K562 (cell line): ENCODE data around the gene GPRIN3. TPM values are rescaled to one million over a fixed set of nuclear protein-coding genes. Genes with fewer than 3 reads are reported as not detected.

ENCODE experiments used
- CHD2 ChIP-seq: IDR thresholded peaks from 2 replicates; pipeline ENCODE4 v1.6.1; 2011; ENCODE audit warnings: low read depth, low read length
- polyA plus RNA-seq, 8 experiments: library from polyadenylated mRNA; depleted of rRNA in 4 of 8; stranded (reverse) in 5 of 8; unstranded in 3 of 8; fragments of >200 nt; fragmentation: Nextera tagmentation in 2 of 8; fragmentation: Illumina TruSeq in 1 of 8; extraction: Ambion mirVana in 2 of 8; extraction: Trizol in 1 of 8; gene quantifications; 2 replicates each; pipeline versions ENCODE4 v1.2.1 to v1.2.3, GENCODE V29; 2011 to 2014; ENCODE audit warnings: inconsistent platforms in 1 of 8, missing spikeins in 1 of 8
- total RNA-seq, 7 experiments: library from RNA; depleted of rRNA in 6 of 7; stranded (reverse); fragments of >200 nt in 6 of 7; fragmentation: Illumina TruSeq in 2 of 7; extraction: Trizol in 2 of 7; gene quantifications; 2 replicates each; pipeline versions ENCODE4 v1.2.1 to v1.2.3, GENCODE V29; 2011 to 2021; ENCODE audit warnings: low replicate concordance in 1 of 7
- TF ChIP-seq, protein P1 (sequence below), 2 experiments: fragments of 450-650 bp in 1 of 2; IDR thresholded peaks; 2 replicates each; pipeline ENCODE4 v1.6.1; 2011 to 2017; ENCODE audit warnings: low read depth in 2 of 2, antibody characterized with exemption in 1 of 2, borderline replicate concordance in 1 of 2, low read length in 1 of 2, mild to moderate bottlenecking in 1 of 2, mixed read lengths in 1 of 2; ENCODE audit not compliant: control insufficient read depth in 1 of 2
- TF ChIP-seq, protein P2 (sequence below): fragments of 450-650 bp; IDR thresholded peaks from 2 replicates; pipeline ENCODE4 v1.6.1; 2017; ENCODE audit warnings: antibody characterized with exemption, mild to moderate bottlenecking

The GPRIN3 gene
- total and polyA plus RNA-seq, 9 of the 15 experiments (the other 6 are each of a cell fraction or from before 2014, with no cell fraction given) = 0.02 TPM; not detected in 8

DNA sequence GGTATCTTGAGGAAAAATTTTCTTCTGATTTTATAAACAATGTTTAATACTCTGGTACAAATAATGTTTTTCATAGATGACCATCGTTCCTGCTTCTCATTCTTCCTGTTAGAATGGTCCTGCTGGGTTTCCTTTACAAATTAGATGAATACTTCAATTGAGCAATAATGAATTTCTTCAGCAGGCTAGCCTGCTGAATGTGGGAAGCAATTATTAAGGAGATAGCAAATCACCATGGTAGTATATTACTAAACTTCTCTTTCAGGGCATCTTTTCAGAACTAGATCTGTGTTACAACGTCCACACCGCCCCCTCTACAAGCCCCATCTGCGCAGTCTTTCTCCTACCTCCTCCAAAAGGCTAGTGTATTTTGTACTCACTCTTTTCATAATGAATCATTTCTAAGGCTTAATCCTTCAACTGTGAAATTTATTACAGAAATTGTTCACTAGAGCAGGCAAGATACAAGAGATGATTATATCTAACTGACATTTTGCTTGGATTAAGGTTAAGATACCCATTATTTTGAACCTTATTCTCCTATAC is 38.4 kb downstream of the GPRIN3 start (continued):
- TF ChIP-seq, protein P1, sequence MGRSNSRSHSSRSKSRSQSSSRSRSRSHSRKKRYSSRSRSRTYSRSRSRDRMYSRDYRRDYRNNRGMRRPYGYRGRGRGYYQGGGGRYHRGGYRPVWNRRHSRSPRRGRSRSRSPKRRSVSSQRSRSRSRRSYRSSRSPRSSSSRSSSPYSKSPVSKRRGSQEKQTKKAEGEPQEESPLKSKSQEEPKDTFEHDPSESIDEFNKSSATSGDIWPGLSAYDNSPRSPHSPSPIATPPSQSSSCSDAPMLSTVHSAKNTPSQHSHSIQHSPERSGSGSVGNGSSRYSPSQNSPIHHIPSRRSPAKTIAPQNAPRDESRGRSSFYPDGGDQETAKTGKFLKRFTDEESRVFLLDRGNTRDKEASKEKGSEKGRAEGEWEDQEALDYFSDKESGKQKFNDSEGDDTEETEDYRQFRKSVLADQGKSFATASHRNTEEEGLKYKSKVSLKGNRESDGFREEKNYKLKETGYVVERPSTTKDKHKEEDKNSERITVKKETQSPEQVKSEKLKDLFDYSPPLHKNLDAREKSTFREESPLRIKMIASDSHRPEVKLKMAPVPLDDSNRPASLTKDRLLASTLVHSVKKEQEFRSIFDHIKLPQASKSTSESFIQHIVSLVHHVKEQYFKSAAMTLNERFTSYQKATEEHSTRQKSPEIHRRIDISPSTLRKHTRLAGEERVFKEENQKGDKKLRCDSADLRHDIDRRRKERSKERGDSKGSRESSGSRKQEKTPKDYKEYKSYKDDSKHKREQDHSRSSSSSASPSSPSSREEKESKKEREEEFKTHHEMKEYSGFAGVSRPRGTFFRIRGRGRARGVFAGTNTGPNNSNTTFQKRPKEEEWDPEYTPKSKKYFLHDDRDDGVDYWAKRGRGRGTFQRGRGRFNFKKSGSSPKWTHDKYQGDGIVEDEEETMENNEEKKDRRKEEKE (IDR thresholded peaks at IDR 0.05; ENCODE audit: borderline replicate concordance in 1 of 2, control insufficient read depth in 1 of 2, low read depth in 2 of 2, low read length in 1 of 2) = no peak
- TF ChIP-seq, protein P2, sequence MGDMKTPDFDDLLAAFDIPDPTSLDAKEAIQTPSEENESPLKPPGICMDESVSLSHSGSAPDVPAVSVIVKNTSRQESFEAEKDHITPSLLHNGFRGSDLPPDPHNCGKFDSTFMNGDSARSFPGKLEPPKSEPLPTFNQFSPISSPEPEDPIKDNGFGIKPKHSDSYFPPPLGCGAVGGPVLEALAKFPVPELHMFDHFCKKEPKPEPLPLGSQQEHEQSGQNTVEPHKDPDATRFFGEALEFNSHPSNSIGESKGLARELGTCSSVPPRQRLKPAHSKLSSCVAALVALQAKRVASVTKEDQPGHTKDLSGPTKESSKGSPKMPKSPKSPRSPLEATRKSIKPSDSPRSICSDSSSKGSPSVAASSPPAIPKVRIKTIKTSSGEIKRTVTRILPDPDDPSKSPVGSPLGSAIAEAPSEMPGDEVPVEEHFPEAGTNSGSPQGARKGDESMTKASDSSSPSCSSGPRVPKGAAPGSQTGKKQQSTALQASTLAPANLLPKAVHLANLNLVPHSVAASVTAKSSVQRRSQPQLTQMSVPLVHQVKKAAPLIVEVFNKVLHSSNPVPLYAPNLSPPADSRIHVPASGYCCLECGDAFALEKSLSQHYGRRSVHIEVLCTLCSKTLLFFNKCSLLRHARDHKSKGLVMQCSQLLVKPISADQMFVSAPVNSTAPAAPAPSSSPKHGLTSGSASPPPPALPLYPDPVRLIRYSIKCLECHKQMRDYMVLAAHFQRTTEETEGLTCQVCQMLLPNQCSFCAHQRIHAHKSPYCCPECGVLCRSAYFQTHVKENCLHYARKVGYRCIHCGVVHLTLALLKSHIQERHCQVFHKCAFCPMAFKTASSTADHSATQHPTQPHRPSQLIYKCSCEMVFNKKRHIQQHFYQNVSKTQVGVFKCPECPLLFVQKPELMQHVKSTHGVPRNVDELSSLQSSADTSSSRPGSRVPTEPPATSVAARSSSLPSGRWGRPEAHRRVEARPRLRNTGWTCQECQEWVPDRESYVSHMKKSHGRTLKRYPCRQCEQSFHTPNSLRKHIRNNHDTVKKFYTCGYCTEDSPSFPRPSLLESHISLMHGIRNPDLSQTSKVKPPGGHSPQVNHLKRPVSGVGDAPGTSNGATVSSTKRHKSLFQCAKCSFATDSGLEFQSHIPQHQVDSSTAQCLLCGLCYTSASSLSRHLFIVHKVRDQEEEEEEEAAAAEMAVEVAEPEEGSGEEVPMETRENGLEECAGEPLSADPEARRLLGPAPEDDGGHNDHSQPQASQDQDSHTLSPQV = no peak
- TF ChIP-seq CHD2 = no peak
- TF ChIP-seq, all 486 proteins: peak for 0
